HepG2 (cell line): ENCODE results near the gene PHRF1. TPM values are rescaled to one million over a fixed set of nuclear protein-coding genes. Genes with fewer than 3 reads are reported as not detected.
A peak's percentile ranks its signal among the peaks of the same experiment; 100 is the strongest.

ENCODE experiments used
- ATAC-seq: fragments of 200-7000 bp; cut with Tn5 transposase; 3 replicates; pipeline ENCODE4 v1.9.1; 2020; ENCODE audit warnings: mild to moderate bottlenecking, moderate library complexity
- BruUV-seq: library from RNA; stranded (reverse); fragments of 400-500 nt; replicated peaks from 2 replicates; lab custom pipeline; 2021; lab: Mats Ljungman, UMichigan
- CTCF ChIA-PET: fragments of 300-600 bp; formaldehyde crosslinking; extraction: SDS; loops from one replicate; lab custom pipeline; 2021; ENCODE audit warnings: low total read pairs, inconsistent platforms, low intra/inter-chr PET ratio; lab: Yijun Ruan, JAX
- POLR2A ChIA-PET: fragments of 350-600 bp; sonication (Branson Sonifier 250); formaldehyde crosslinking; loops from one replicate; lab custom pipeline; 2020; ENCODE audit warnings: antibody characterized with exemption, inconsistent platforms; lab: Yijun Ruan, JAX
- DNase-seq: peaks from one replicate; pipeline ENCODE4 v3.0.0-alpha.2; 2015; ENCODE audit warnings: low spot score
- FAIRE-seq: peaks from 3 replicates; lab custom pipeline; 2011; peaks lifted over from hg19 to GRCh38; lab: Jason Lieb, UNC
- H2AFZ ChIP-seq: one replicate; pipeline ENCODE4 v1.6.1; 2011; ENCODE audit warnings: low read length, inconsistent platforms
- H3K27ac ChIP-seq: fragments of 300-600 bp; 3 replicates; pipeline ENCODE4 v1.8.0; 2011; ENCODE audit warnings: mixed run types, mild to moderate bottlenecking, mixed read lengths, low read length, inconsistent platforms; ENCODE audit not compliant: insufficient read depth; ENCODE audit errors: extremely low read length
- H3K27me3 ChIP-seq, 2 experiments: fragments of 200-600 bp in 1 of 2; 2 replicates in 1 of 2; 3 replicates in 1 of 2; pipeline versions ENCODE4 v1.6.0 to v1.8.0; 2011; ENCODE audit warnings: low read length in 2 of 2, mild to moderate bottlenecking in 2 of 2, moderate library complexity in 2 of 2, inconsistent platforms in 1 of 2; ENCODE audit not compliant: insufficient read depth in 2 of 2, control insufficient read depth in 1 of 2
- H3K36me3 ChIP-seq, 2 experiments: fragments of 200-600 bp in 1 of 2; replicated peaks in 1 of 2; 2 replicates in 1 of 2; 3 replicates in 1 of 2; pipeline versions ENCODE4 v1.5.1 to v1.8.0; 2011; ENCODE audit warnings: low read length in 2 of 2, inconsistent platforms in 1 of 2; ENCODE audit not compliant: insufficient read depth in 2 of 2, control insufficient read depth in 1 of 2
- H3K4me1 ChIP-seq: 2 replicates; pipeline ENCODE4 v1.5.1; 2012; ENCODE audit warnings: low read length, inconsistent platforms; ENCODE audit not compliant: insufficient read depth
- H3K4me2 ChIP-seq: 2 replicates; pipeline ENCODE4 v1.6.0; 2011; ENCODE audit warnings: low read depth, low read length, inconsistent platforms
- H3K4me3 ChIP-seq, 3 experiments: fragments of 200-600 bp in 1 of 3; sonication (generic), shearing (Covaris generic) in 1 of 3; replicated peaks in 1 of 3; 2 replicates each; pipeline ENCODE4 v1.5.1; 2011 to 2016; ENCODE audit warnings: low read length in 3 of 3, inconsistent platforms in 2 of 3, low read depth in 2 of 3, mild to moderate bottlenecking in 2 of 3, control low read depth in 1 of 3, mixed read lengths in 1 of 3; ENCODE audit not compliant: insufficient read depth in 1 of 3
- H3K79me2 ChIP-seq: one replicate; pipeline ENCODE4 v1.6.1; 2011; ENCODE audit warnings: low read length, inconsistent platforms; ENCODE audit not compliant: insufficient read depth
- H3K9ac ChIP-seq: 2 replicates; pipeline ENCODE4 v1.6.0; 2011; ENCODE audit warnings: mild to moderate bottlenecking, low read depth, low read length, inconsistent platforms; ENCODE audit not compliant: insufficient read depth
- H3K9me3 ChIP-seq: 2 replicates; pipeline ENCODE4 v1.5.1; 2012; ENCODE audit warnings: mild to moderate bottlenecking, low read length
- H4K20me1 ChIP-seq: 2 replicates; pipeline ENCODE4 v1.6.0; 2011; ENCODE audit warnings: inconsistent platforms, mild to moderate bottlenecking, low read length, moderate library complexity; ENCODE audit not compliant: insufficient read depth
- AGO2 ChIP-seq: fragments of 200-400 bp; formaldehyde crosslinking; optimal IDR thresholded peaks from 2 replicates; pipeline ENCODE3; 2017; ENCODE audit warnings: mild to moderate bottlenecking, low read depth, low read length, moderate library complexity
- CTCF ChIP-seq: sonication (generic); formaldehyde crosslinking; IDR thresholded peaks from 2 replicates; pipeline ENCODE4 v1.5.0; 2020; ENCODE audit warnings: mild to moderate bottlenecking, missing genetic modification reagents, moderate library complexity
- ZFP37 ChIP-seq: sonication (generic); formaldehyde crosslinking; IDR thresholded peaks from 2 replicates; pipeline ENCODE4 v1.4.0; 2020; ENCODE audit warnings: missing genetic modification reagents, borderline replicate concordance
- ZMYM2 ChIP-seq: sonication (generic); formaldehyde crosslinking; IDR thresholded peaks from 2 replicates; pipeline ENCODE4 v1.8.0; 2022; ENCODE audit warnings: mild to moderate bottlenecking, missing genetic modification reagents
- ZNF382 ChIP-seq: sonication (generic); formaldehyde crosslinking; IDR thresholded peaks from 2 replicates; pipeline ENCODE4 v1.5.0; 2020; ENCODE audit warnings: missing genetic modification reagents, mild to moderate bottlenecking, borderline replicate concordance
- WGBS: methylation state at CpG from one replicate; pipeline ENCODE4 v1.1.6; 2017; ENCODE audit warnings: low lambda C conversion rate; 5-methylcytosine and 5-hydroxymethylcytosine counted together
- in situ Hi-C: cut with HindIII; loops from 2 replicates; pipeline ENCODE4 v1.10.0; 2017; ENCODE audit warnings: low pct_unique_long_range_greater_than_20kb; ENCODE audit not compliant: extremely low pct_ligation_motif_present
- intact Hi-C: fragments of 100-400 bp; cut with micrococcal nuclease; formaldehyde crosslinking; loops from one replicate; pipeline ENCODE4 v1.10.0; 2022; ENCODE audit not compliant: unreplicated experiment
- polyA plus RNA-seq, 8 experiments: library from polyadenylated mRNA; depleted of rRNA in 3 of 8; stranded (reverse) in 7 of 8; unstranded in 1 of 8; fragments of >200 nt; fragmentation: Illumina TruSeq in 4 of 8; extraction: Trizol in 4 of 8; gene quantifications; 2 replicates each; pipeline versions ENCODE4 v1.2.1 to v1.2.3, GENCODE V29; 2011 to 2016; ENCODE audit warnings: low read depth in 4 of 8, missing spikeins in 1 of 8, mixed read lengths in 1 of 8; ENCODE audit not compliant: insufficient read depth in 1 of 8
- total RNA-seq, 5 experiments: library from RNA; depleted of rRNA; stranded (reverse); fragments of >200 nt; fragmentation: Illumina TruSeq; extraction: Trizol; gene quantifications; 2 replicates each; pipeline ENCODE4 v1.2.3, GENCODE V29; 2016; ENCODE audit warnings: low read depth in 1 of 5
- TF ChIP-seq, protein P1 (sequence below): IDR thresholded peaks from 2 replicates; pipeline ENCODE4 v1.6.1; 2016; ENCODE audit warnings: low read depth
- TF ChIP-seq, protein P2 (sequence below): sonication (generic); formaldehyde crosslinking; IDR thresholded peaks from 2 replicates; pipeline ENCODE4 v1.5.0; 2020; ENCODE audit warnings: mild to moderate bottlenecking, missing genetic modification reagents

The PHRF1 gene
- total and polyA plus RNA-seq, 2 of the 13 experiments (the other 11 are each of a cell fraction or from before 2014, with no cell fraction given): 8.2 to 16.7 TPM

- H3K9ac ChIP-seq: no peak overlapping the region
- no peak for FAIRE-seq
- peaks cover 48 to 84% of the 10 kb centered on the region in 2 experiments for H3K36me3 ChIP-seq
- no peak for DNase-seq
- in situ Hi-C loops: loop anchor here (5.0 kb wide), 1 partner anchor 39 kb away; no protein-coding TSS in a partner anchor
- no peaks in the 10 kb centered on the region for H3K27me3 ChIP-seq
- intact Hi-C loops: no loop called here
- H2AFZ ChIP-seq: no peak overlapping the region
- H3K4me3 ChIP-seq: no peak overlapping the region
- no peaks in the 10 kb centered on the region for H3K9me3 ChIP-seq
- H3K27ac ChIP-seq: no peak overlapping the region
- peaks cover 5% of the 10 kb centered on the region for H3K79me2 ChIP-seq
- H4K20me1 ChIP-seq: peaks cover 4% of the 10 kb centered on the region; the same call in 1 of the 2 replicates
- no peak for ATAC-seq
- H3K4me2 ChIP-seq: no peak overlapping the region
- POLR2A ChIA-PET: no interaction called here
- WGBS: 98% methylated on average over 5 of the region's 10 CpGs
- BruUV-seq: no TSS peak
- peaks cover 12% of the 10 kb centered on the region for H3K4me1 ChIP-seq
- TF ChIP-seq ZFP37 (no peak), ZNF382 (CRISPR knock-in tag) (no peak)
- TF ChIP-seq, protein P1, sequence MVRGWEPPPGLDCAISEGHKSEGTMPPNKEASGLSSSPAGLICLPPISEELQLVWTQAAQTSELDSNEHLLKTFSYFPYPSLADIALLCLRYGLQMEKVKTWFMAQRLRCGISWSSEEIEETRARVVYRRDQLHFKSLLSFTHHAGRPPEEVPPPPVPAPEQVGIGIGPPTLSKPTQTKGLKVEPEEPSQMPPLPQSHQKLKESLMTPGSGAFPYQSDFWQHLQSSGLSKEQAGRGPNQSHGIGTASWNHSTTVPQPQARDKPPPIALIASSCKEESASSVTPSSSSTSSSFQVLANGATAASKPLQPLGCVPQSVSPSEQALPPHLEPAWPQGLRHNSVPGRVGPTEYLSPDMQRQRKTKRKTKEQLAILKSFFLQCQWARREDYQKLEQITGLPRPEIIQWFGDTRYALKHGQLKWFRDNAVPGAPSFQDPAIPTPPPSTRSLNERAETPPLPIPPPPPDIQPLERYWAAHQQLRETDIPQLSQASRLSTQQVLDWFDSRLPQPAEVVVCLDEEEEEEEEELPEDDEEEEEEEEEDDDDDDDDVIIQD (CRISPR knock-in tag): no peak
- TF ChIP-seq, all 625 proteins: peak for 0
- CTCF ChIA-PET: no interaction called here
These were observed 20.1 kb downstream of the PHRF1 start for GRCh38 chr11:596374-596773.

- FAIRE-seq (no peak), ATAC-seq (peak; percentile 79), DNase-seq (no peak)
- Histone ChIP-seq H3K79me2 (peaks cover 4% of the 10 kb centered on the region), H4K20me1 (peaks cover 4% of the 10 kb centered on the region; the same call in 1 of the 2 replicates), H3K36me3 (peaks cover 48 to 88% of the 10 kb centered on the region in 2 experiments), H3K27me3 (no peaks in the 10 kb centered on the region), H3K4me1 (peaks cover 12% of the 10 kb centered on the region), H2AFZ (no peak overlapping the region), H3K4me2 (no peak overlapping the region), H3K9ac (no peak overlapping the region), H3K4me3 (no peak overlapping the region), H3K9me3 (no peaks in the 10 kb centered on the region), H3K27ac (no peak overlapping the region)
- no TSS peak for BruUV-seq
- ChIA-PET POLR2A (no interaction called here), CTCF (no interaction called here)
- intact Hi-C loops (no loop called here), in situ Hi-C loops (loop anchor here (5.0 kb wide), 1 partner anchor 40 kb away; no protein-coding TSS in a partner anchor)
- 93% methylated on average over 8 of the region's 29 CpGs for WGBS
- TF ChIP-seq, protein P2, sequence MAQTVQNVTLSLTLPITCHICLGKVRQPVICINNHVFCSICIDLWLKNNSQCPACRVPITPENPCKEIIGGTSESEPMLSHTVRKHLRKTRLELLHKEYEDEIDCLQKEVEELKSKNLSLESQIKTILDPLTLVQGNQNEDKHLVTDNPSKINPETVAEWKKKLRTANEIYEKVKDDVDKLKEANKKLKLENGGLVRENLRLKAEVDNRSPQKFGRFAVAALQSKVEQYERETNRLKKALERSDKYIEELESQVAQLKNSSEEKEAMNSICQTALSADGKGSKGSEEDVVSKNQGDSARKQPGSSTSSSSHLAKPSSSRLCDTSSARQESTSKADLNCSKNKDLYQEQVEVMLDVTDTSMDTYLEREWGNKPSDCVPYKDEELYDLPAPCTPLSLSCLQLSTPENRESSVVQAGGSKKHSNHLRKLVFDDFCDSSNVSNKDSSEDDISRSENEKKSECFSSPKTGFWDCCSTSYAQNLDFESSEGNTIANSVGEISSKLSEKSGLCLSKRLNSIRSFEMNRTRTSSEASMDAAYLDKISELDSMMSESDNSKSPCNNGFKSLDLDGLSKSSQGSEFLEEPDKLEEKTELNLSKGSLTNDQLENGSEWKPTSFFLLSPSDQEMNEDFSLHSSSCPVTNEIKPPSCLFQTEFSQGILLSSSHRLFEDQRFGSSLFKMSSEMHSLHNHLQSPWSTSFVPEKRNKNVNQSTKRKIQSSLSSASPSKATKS (CRISPR knock-in tag): no peak
- TF ChIP-seq ZMYM2 (CRISPR knock-in tag) (no peak), CTCF (peak; percentile 35; the same call in 1 of the 2 replicates), AGO2 (peak; percentile 51)
These were observed 21.0 kb downstream of the PHRF1 start for GRCh38 chr11:597166-597725.
